HepG2 (cell line): ENCODE data around the gene NUP214. TPM values are rescaled to one million over a fixed set of nuclear protein-coding genes. Genes with fewer than 3 reads are reported as not detected.

Experiments
- ATAC-seq: fragments of 200-7000 bp; cut with Tn5 transposase; 3 replicates; pipeline ENCODE4 v1.9.1; 2020; ENCODE audit warnings: mild to moderate bottlenecking, moderate library complexity
- BruUV-seq: library from RNA; stranded (reverse); fragments of 400-500 nt; replicated peaks from 2 replicates; lab custom pipeline; 2021; lab: Mats Ljungman, UMichigan
- CTCF ChIA-PET: fragments of 300-600 bp; formaldehyde crosslinking; extraction: SDS; loops from one replicate; lab custom pipeline; 2021; ENCODE audit warnings: low total read pairs, inconsistent platforms, low intra/inter-chr PET ratio; lab: Yijun Ruan, JAX
- POLR2A ChIA-PET: fragments of 350-600 bp; sonication (Branson Sonifier 250); formaldehyde crosslinking; loops from one replicate; lab custom pipeline; 2020; ENCODE audit warnings: antibody characterized with exemption, inconsistent platforms; lab: Yijun Ruan, JAX
- DNase-seq: peaks from one replicate; pipeline ENCODE4 v3.0.0-alpha.2; 2015; ENCODE audit warnings: low spot score
- FAIRE-seq: peaks from 3 replicates; lab custom pipeline; 2011; peaks lifted over from hg19 to GRCh38; lab: Jason Lieb, UNC
- H2AFZ ChIP-seq: one replicate; pipeline ENCODE4 v1.6.1; 2011; ENCODE audit warnings: low read length, inconsistent platforms
- H3K27ac ChIP-seq: fragments of 300-600 bp; 3 replicates; pipeline ENCODE4 v1.8.0; 2011; ENCODE audit warnings: mixed run types, mild to moderate bottlenecking, mixed read lengths, low read length, inconsistent platforms; ENCODE audit not compliant: insufficient read depth; ENCODE audit errors: extremely low read length
- H3K27me3 ChIP-seq, 2 experiments: fragments of 200-600 bp in 1 of 2; 2 replicates in 1 of 2; 3 replicates in 1 of 2; pipeline versions ENCODE4 v1.6.0 to v1.8.0; 2011; ENCODE audit warnings: low read length in 2 of 2, mild to moderate bottlenecking in 2 of 2, moderate library complexity in 2 of 2, inconsistent platforms in 1 of 2; ENCODE audit not compliant: insufficient read depth in 2 of 2, control insufficient read depth in 1 of 2
- H3K36me3 ChIP-seq, 2 experiments: fragments of 200-600 bp in 1 of 2; replicated peaks in 1 of 2; 2 replicates in 1 of 2; 3 replicates in 1 of 2; pipeline versions ENCODE4 v1.5.1 to v1.8.0; 2011; ENCODE audit warnings: low read length in 2 of 2, inconsistent platforms in 1 of 2; ENCODE audit not compliant: insufficient read depth in 2 of 2, control insufficient read depth in 1 of 2
- H3K4me1 ChIP-seq: 2 replicates; pipeline ENCODE4 v1.5.1; 2012; ENCODE audit warnings: low read length, inconsistent platforms; ENCODE audit not compliant: insufficient read depth
- H3K4me2 ChIP-seq: 2 replicates; pipeline ENCODE4 v1.6.0; 2011; ENCODE audit warnings: low read depth, low read length, inconsistent platforms
- H3K4me3 ChIP-seq, 3 experiments: fragments of 200-600 bp in 1 of 3; sonication (generic), shearing (Covaris generic) in 1 of 3; replicated peaks in 1 of 3; 2 replicates each; pipeline ENCODE4 v1.5.1; 2011 to 2016; ENCODE audit warnings: low read length in 3 of 3, inconsistent platforms in 2 of 3, low read depth in 2 of 3, mild to moderate bottlenecking in 2 of 3, control low read depth in 1 of 3, mixed read lengths in 1 of 3; ENCODE audit not compliant: insufficient read depth in 1 of 3
- H3K79me2 ChIP-seq: one replicate; pipeline ENCODE4 v1.6.1; 2011; ENCODE audit warnings: low read length, inconsistent platforms; ENCODE audit not compliant: insufficient read depth
- H3K9ac ChIP-seq: 2 replicates; pipeline ENCODE4 v1.6.0; 2011; ENCODE audit warnings: mild to moderate bottlenecking, low read depth, low read length, inconsistent platforms; ENCODE audit not compliant: insufficient read depth
- H3K9me3 ChIP-seq: 2 replicates; pipeline ENCODE4 v1.5.1; 2012; ENCODE audit warnings: mild to moderate bottlenecking, low read length
- H4K20me1 ChIP-seq: 2 replicates; pipeline ENCODE4 v1.6.0; 2011; ENCODE audit warnings: inconsistent platforms, mild to moderate bottlenecking, low read length, moderate library complexity; ENCODE audit not compliant: insufficient read depth
- ASH2L ChIP-seq: fragments of 300-600, 200-600 bp; sonication (generic); IDR thresholded peaks from 2 replicates; pipeline ENCODE4 v1.7.0; 2017; ENCODE audit warnings: low read depth, mild to moderate bottlenecking, moderate library complexity, mixed read lengths, low read length; ENCODE audit not compliant: insufficient read length
- KDM5A ChIP-seq: fragments of 200-600 bp; sonication (generic); IDR thresholded peaks from 2 replicates; pipeline ENCODE4 v1.7.0; 2018; ENCODE audit warnings: antibody characterized with exemption, mild to moderate bottlenecking, low read length, borderline replicate concordance
- KLF15 ChIP-seq: sonication (generic); formaldehyde crosslinking; IDR thresholded peaks from 2 replicates; pipeline ENCODE4 v1.8.1; 2023; ENCODE audit warnings: borderline replicate concordance, mild to moderate bottlenecking, inconsistent platforms, missing genetic modification reagents, mixed read lengths
- MXD4 ChIP-seq: IDR thresholded peaks from 2 replicates; pipeline ENCODE4 v1.6.1; 2016; ENCODE audit warnings: mild to moderate bottlenecking, missing biosample characterization, missing genetic modification reagents
- RERE ChIP-seq: IDR thresholded peaks from 2 replicates; pipeline ENCODE4 v1.6.1; 2016; ENCODE audit warnings: low read depth, missing genetic modification reagents, missing compliant biosample characterization
- ZNF234 ChIP-seq: sonication (generic); formaldehyde crosslinking; conservative IDR thresholded peaks from 2 replicates; pipeline ENCODE4 v1.5.1; 2020; ENCODE audit warnings: mild to moderate bottlenecking, missing genetic modification reagents
- ZNF318 ChIP-seq: sonication (generic); formaldehyde crosslinking; IDR thresholded peaks from 2 replicates; pipeline ENCODE4 v1.4.0; 2020; ENCODE audit warnings: mild to moderate bottlenecking, missing genetic modification reagents
- ZNF83 ChIP-seq: sonication (generic); formaldehyde crosslinking; IDR thresholded peaks from 2 replicates; pipeline ENCODE4 v1.4.0; 2020; ENCODE audit warnings: missing genetic modification reagents, mild to moderate bottlenecking, borderline replicate concordance
- ZNF879 ChIP-seq: sonication (generic); formaldehyde crosslinking; IDR thresholded peaks from 2 replicates; pipeline ENCODE4 v1.8.1; 2023; ENCODE audit warnings: missing genetic modification reagents
- WGBS: methylation state at CpG from one replicate; pipeline ENCODE4 v1.1.6; 2017; ENCODE audit warnings: low lambda C conversion rate; 5-methylcytosine and 5-hydroxymethylcytosine counted together
- in situ Hi-C: cut with HindIII; loops from 2 replicates; pipeline ENCODE4 v1.10.0; 2017; ENCODE audit warnings: low pct_unique_long_range_greater_than_20kb; ENCODE audit not compliant: extremely low pct_ligation_motif_present
- intact Hi-C: fragments of 100-400 bp; cut with micrococcal nuclease; formaldehyde crosslinking; loops from one replicate; pipeline ENCODE4 v1.10.0; 2022; ENCODE audit not compliant: unreplicated experiment
- polyA plus RNA-seq, 8 experiments: library from polyadenylated mRNA; depleted of rRNA in 3 of 8; stranded (reverse) in 7 of 8; unstranded in 1 of 8; fragments of >200 nt; fragmentation: Illumina TruSeq in 4 of 8; extraction: Trizol in 4 of 8; gene quantifications; 2 replicates each; pipeline versions ENCODE4 v1.2.1 to v1.2.3, GENCODE V29; 2011 to 2016; ENCODE audit warnings: low read depth in 4 of 8, missing spikeins in 1 of 8, mixed read lengths in 1 of 8; ENCODE audit not compliant: insufficient read depth in 1 of 8
- total RNA-seq, 5 experiments: library from RNA; depleted of rRNA; stranded (reverse); fragments of >200 nt; fragmentation: Illumina TruSeq; extraction: Trizol; gene quantifications; 2 replicates each; pipeline ENCODE4 v1.2.3, GENCODE V29; 2016; ENCODE audit warnings: low read depth in 1 of 5
- TF ChIP-seq, protein P1 (sequence below): IDR thresholded peaks from 2 replicates; pipeline ENCODE4 v1.6.1; 2018; ENCODE audit warnings: missing genetic modification reagents

Gene NUP214
- total and polyA plus RNA-seq, 2 of the 13 experiments (the other 11 are each of a cell fraction or from before 2014, with no cell fraction given), result 8.4 to 16.0 TPM

GRCh38 chr9:131263701-131264100 lies 138.3 kb downstream of the NUP214 start:
- Histone ChIP-seq H3K9me3 (no peaks in the 10 kb centered on the region), H3K9ac (no peak overlapping the region), H3K4me1 (peaks cover 31% of the 10 kb centered on the region), H3K79me2 (no peaks in the 10 kb centered on the region), H3K4me3 (no peak overlapping the region), H3K27me3 (peaks cover 9 to 46% of the 10 kb centered on the region in 2 experiments; a peak in 4 of 5 replicates), H3K27ac (no peak overlapping the region), H2AFZ (no peak overlapping the region), H3K36me3 (no peaks in the 10 kb centered on the region), H4K20me1 (no peaks in the 10 kb centered on the region), H3K4me2 (no peak overlapping the region)
- in situ Hi-C loops (no loop called here), intact Hi-C loops (no loop called here)
- POLR2A ChIA-PET, result no interaction called here
- WGBS, result 61% methylated on average over 3 of the region's 6 CpGs
- FAIRE-seq (no peak), DNase-seq (no peak), ATAC-seq (no peak)
- no TSS peak for BruUV-seq
- CTCF ChIA-PET, result no interaction called here
- TF ChIP-seq ZNF83 (CRISPR knock-in tag) (no peak), ZNF234 (CRISPR knock-in tag) (no peak), KLF15 (CRISPR knock-in tag) (no peak), ZNF879 (CRISPR knock-in tag) (no peak), ASH2L (no peak), KDM5A (no peak), ZNF318 (CRISPR knock-in tag) (no peak), MXD4 (CRISPR knock-in tag) (no peak), RERE (CRISPR knock-in tag) (no peak)
- TF ChIP-seq, protein P1, sequence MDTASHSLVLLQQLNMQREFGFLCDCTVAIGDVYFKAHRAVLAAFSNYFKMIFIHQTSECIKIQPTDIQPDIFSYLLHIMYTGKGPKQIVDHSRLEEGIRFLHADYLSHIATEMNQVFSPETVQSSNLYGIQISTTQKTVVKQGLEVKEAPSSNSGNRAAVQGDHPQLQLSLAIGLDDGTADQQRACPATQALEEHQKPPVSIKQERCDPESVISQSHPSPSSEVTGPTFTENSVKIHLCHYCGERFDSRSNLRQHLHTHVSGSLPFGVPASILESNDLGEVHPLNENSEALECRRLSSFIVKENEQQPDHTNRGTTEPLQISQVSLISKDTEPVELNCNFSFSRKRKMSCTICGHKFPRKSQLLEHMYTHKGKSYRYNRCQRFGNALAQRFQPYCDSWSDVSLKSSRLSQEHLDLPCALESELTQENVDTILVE (CRISPR knock-in tag), result no peak
